GM18909 (cell line): Measurements from ENCODE around the gene CFAP70.
"Not testable (repeated sequence)": the region's sequence is repeated elsewhere in the genome, so short reads cannot be mapped to it uniquely, and the experiment has no call there.

Source experiments
- ATAC-seq: cut with Tn5 transposase; IDR thresholded peaks from one replicate; pipeline ENCODE4 v1.9.1; 2021; ENCODE audit warnings: mild to moderate bottlenecking; ENCODE audit not compliant: unreplicated experiment, poor library complexity

Gene CFAP70

DNA sequence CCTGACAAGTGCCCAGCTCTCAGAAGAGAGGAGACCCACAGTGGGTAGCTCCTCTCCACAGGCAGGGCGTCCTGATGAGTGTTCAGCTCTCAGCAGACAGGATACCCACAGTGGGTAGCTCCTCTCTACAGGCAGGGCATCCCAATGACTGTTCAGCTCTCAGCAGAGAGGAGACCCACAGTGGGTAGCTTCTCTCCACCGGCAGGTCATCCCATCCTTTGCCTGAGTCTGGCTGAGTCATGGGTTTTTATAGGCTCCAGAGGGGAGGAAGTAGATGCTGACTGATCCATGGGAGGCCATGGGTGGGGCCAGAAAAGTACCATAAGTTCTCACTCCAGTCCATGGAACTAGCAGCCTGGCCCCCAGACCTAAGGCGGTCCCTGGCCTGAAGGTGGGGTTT, 18.5 kb downstream of the CFAP70 start:
- no peak for ATAC-seq

DNA sequence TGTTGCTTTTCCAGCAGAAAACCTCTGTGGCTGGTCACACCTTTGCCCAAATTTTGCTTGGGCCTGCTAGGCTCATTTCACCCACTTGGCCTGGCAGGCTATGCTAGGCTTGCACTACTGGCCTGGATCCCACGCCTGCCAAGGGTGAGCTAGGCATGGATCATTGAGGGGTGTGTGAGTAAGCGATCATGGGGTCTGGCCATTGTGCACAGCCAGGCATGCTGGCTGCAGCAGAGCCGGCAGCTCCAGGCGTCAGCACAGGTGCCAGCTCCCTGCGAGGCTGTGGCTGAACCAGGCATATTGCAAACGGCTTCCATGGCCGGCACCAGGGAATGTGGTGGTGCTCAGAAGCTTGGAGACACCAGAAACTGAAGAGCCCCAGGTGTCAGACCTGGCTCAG, 19.2 kb downstream of the CFAP70 start:
- no peak for ATAC-seq

DNA sequence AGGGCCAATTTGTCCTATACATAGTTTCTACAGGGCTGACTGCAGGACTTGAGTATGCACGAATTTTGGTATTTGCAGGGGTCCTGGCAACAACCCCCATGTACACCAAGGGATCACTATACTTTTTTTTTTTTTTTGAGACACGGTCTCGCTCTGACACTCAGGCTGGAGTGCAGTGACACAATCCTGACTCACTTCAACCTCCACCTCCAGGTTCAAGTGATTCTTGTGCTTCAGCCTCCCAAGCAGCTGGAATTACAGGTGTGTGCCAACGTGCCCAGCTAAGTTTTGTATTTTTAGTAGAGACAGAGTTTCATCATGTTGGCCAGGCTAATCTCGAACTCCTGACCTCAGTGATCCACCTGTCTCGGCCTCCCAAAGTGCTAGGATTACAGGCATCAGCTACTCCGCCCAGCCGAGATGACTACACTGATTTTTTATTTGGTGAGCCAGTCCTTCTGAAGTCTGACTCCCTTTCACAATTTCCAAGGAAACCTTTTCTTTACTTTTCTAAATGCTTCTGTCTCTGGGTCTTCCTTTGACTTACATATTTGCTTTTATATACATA, 19.8 kb downstream of the CFAP70 start:
- no peak for ATAC-seq

DNA sequence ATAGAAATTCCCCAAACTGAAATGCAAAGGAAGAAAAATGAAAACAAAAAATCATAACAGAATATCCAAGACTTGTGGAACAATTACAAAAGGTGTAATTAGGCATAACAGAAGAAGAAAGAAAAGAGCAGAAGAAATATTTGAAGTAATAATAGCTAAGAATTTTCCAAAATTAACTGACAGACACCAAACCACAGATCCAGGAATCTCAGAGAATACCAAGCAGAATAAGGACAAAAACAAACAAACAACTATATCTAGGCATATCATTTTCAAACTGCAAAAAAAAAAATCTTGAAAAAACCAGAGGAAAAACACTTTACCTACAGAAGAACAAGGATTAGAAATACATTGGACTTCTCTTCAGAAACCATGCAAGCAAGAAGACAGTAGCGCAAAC, 25.5 kb downstream of the CFAP70 start:
- no peak for ATAC-seq

DNA sequence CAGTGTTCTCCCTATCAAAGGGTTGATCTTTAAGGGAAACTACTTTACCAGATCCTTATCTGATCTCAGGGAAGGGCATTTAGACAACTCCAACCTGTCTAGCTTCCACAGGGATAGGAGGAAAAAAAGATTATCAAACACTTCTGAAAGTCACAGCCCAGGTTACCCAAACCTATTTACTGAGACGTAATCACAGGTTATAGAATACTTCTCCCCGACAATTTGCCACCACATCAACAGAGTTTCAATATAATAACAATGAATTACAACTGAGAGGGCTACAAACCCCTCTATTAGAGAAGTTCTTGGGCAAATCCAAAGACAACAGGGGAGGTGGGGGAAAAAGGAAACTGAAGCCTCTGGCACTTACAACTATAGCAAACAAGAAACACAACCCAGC, 26.3 kb downstream of the CFAP70 start:
- no peak for ATAC-seq

DNA sequence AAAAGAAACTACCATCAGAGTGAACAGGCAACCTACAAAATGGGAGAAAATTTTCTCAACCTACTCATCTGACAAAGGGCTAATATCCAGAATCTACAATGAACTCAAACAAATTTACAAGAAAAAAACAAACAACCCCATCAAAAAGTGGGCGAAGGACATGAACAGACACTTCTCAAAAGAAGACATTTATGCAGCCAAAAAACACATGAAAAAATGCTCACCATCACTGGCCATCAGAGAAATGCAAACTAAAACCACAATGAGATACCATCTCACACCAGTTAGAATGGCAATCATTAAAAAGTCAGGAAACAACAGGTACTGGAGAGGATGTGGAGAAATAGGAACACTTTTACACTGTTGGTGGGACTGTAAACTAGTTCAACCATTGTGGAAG, 30.1 kb downstream of the CFAP70 start:
- ATAC-seq, result not testable (repeated sequence)

DNA sequence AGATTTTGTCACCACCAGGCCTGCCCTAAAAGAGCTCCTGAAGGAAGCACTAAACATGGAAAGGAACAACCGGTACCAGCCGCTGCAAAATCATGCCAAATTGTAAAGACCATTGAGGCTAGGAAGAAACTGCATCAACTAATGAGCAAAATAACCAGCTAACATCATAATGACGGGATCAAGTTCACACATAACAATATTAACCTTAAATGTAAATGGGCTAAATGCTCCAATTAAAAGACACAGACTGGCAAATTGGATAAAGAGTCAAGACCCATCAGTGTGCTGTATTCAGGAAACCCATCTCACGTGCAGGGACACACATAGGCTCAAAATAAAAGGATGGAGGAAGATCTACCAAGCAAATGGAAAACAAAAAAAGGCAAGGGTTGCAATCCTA, 33.4 kb downstream of the CFAP70 start:
- ATAC-seq, result not testable (repeated sequence)

DNA sequence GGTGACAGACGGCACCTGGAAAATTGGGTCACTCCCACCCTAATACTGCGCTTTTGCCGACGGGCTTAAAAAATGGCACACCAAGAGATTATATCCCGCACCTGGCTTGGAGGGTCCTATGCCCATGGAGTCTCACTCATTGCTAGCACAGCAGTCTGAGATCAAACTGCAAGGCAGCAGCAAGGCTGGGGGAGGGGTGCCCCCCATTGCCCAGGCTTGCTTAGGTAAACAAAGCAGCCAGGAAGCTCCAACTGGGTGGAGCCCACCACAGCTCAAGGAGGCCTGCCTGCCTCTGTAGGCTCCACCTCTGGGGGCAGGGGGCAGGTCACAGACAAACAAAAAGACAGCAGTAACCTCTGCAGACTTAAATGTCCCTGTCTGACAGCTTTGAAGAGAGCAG, 35.1 kb downstream of the CFAP70 start:
- not testable (repeated sequence) for ATAC-seq

DNA sequence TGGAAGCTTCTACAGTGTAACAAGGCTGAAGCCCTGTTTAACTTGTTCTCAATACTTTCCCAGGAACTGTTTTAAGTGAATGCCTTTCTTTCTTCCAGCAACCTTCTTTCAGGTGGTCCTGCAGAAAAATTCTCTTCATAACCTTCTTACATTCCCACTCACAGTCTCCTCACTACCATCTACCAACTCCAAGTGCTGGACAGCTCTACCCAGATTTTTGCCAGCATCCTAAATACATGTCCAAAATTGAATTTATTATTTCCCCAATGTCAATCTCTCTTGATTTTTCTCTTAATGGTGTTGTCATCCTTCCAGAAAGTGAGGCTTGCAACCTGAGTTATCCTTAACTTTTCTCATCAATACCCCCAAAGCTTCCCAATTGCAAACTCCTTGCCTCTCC, 48.2 kb downstream of the CFAP70 start:
- no peak for ATAC-seq

DNA sequence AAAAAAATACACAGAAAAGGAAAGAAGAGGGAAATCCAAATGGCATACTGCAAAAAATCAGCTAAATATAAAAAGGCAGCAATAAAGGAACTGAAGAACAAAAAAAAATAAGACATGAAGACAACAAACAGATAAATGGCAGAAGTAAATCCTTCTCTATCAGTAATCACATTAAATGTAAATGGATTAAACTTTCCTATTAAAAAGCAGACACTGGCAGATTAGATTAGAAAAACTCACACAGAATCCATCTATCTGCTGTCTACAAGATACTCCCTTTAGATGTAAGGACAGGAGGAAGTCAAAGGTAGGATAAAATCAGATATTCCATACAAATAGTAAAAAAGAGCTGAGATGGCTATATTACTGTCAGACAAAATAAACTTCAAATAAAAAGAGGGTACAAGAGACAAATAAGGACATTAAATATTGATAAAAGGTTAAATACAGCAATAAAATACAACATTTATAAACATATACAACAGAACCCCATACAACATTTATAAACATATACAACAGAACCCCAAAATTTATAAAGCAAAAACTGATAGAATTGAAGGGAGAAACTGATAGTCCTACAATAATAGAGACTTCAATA, 51.4 kb downstream of the CFAP70 start:
- no peak for ATAC-seq

DNA sequence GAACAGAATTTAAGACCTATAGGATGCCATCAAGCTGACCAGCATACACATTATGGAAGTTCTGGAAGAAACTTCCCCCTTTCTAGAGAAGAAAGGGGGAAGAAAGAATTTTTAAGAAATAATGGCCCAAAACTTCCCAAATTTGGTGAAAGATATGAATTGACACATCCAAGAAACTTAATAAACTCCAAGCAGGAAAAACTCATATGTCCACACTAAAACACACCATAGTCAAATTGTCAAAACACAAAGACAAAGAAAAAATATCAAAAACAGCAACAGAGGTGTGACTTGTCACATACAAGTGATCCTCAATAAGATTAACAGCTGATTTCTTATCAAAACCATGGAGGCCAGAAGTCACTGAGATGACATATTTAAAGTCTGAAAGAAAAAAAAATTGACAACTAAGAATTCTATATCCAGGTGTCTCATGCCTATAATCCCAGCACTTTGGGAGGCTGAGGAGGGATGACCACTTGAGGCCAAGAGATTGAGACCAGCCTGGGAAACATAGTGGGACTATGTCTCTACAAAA, 52.4 kb downstream of the CFAP70 start:
- no peak for ATAC-seq

DNA sequence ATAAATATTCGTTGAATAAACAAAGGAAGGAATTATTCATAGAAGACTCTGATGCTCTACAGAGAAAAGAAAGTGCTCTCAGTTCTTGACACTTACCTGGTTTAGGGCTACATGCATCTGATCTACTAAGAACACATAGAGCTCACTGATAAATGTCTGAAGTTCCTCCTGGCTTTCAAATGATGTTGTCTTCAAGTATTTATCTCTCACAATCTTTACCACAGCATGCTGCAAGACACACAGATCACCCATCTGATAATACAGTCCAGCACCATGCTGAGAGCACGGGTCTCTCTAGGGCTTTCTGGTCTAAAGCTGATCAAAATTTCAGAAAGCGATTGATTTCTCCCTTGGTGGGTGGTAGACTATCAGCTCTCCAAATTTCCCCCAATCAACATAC, 61.7 kb downstream of the CFAP70 start:
- no peak for ATAC-seq

DNA sequence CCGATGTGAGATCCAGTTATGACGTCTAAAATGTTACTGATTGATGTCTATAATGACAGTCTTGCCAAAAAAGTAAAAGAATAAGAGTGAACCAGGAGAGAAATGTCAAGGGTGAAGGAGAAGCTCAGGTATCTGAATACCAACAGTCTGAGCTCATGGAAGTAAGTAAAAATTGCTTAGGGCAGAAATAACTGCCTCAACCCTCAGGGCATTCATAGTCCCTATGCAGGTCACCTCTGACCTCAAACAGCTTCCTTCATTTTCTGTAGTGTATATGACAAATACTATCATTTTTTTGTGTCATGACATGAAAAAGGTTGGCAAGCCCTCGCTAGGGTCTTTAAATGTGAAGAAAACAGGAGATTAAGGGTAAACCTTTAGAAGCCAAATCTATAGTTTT, 65.2 kb downstream of the CFAP70 start:
- no peak for ATAC-seq

DNA sequence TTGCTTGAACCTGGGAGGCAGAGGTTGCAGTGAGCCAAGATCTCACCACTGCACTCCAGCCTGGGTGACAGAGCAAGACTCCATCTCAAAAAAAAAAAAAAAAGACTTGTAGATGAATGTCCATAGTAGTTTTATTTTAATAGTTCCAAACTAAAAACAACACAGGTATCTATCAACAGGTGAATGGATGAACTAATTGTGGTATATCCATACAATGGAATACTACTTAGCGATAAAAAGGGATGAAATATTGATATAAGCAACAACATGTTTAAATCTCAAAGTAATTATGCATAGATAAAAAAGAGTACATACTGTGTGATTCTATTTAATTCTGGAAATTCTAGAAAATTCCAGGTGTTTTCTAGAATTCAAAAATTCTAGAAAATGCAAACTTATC, 68.7 kb downstream of the CFAP70 start:
- ATAC-seq, result no peak

DNA sequence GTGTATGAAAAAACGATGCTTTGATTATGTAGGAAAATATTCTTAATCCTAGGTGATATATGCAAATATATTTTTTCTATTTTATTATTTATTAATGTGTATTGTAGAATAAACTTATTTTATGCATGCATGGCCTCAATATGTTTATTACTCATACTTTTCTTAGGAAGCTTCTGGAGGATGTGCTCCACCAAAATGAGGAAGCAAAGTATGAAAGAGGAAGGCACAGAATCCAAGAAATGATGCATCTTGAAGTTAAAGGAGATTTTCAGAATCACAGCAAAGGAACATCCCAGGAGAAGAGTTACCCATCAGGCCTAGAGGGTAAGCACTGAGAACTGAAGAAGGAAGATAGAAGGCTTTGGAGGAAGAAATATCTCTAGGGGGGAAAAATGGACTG, 71.2 kb downstream of the CFAP70 start:
- no peak for ATAC-seq

DNA sequence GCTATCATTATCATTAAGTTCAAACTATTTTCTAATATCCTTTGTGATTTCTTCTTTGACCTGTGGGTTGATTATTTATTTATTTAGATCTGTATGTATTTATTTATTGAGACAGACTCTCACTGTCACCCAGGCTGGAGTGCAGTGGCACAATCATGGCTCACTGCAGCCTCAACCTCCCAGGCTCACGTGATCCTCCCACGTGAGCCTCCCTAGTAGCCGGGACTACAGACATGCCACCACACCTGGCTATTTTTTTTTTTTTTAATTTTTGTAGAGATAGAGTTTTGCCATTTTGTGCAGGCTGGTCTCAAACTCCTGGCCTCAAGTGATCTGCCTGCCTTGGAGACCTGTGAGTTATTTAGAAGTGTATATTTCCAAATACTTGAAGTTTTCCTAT, 77.6 kb downstream of the CFAP70 start:
- no peak for ATAC-seq

DNA sequence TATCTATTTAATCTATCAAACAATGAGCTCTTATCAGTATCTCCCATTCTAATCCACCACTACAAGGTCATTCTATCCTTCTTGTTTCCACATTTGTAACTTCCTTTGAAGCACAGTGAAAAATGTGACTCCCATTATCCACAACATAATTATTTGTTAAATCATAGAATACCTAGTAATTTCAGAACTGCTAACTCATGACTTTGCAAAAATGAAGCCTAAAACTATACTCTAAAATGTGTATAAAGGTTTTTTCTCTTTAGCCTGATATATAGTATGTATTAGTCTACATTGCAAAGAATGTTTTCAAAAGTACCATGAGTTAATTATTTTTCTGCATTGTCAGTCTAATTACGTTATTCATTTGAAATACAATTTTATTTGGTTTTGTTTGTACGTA, 94.2 kb downstream of the CFAP70 start:
- ATAC-seq, result no peak

DNA sequence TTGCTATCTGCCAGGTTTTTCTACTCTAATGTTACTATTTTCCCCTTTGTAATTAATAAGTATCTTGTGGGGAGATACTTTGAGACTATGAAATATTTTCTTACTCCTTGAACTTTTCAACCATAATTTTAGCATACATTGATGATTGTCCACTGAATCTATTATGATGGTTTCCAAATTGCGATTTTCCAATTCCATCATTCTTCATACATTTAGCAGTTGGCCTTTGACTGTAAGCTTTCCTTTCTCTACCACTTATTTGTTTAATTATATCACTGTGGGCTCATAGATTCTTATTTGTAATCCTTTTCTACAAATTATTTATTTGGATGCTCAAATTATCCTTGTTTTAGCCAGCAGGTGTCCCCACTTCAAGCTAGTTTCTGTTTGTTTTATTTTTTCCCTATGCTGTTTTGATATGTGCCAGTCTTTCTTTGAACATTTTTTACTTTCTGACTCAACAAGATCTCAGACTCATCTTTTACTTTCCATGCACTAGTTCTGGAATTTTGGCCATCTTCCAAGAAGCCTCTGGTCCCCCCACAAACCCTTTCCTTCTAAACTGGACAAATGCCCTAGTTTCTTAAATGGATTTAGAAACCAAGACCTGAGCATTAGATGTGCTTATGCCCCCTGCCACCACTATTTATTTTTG, 94.8 kb downstream of the CFAP70 start:
- no peak for ATAC-seq

DNA sequence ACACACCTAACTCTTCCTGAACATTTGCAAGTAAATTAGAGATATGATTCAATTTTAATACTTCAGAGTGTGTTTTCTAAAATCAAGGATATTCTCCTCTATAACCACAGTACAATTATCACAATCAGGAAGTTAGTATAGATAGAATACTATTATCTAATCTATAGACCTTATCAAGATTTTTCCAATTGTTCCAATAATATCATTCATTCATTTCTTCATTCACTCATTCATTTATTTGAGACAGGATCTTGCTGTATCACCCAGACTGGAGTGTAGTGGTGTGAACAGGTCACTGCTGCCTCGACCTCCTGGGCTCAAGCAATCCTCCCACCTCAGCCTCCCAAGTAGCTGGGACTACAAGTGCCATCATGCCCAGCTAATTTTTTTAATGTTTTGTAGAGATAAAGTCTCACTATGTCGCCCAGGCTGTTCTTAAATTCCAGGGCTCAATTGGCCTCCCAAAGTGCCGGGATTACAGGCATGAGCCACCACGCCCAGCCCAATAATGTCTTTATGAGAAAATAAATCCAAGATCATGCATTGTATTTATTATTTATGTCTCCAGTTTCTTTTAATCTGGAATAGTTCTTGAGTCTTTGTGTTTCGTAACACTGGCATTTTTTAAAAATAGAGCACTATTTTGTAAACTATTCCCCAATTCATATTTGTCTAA, 95.6 kb downstream of the CFAP70 start:
- ATAC-seq, result no peak

DNA sequence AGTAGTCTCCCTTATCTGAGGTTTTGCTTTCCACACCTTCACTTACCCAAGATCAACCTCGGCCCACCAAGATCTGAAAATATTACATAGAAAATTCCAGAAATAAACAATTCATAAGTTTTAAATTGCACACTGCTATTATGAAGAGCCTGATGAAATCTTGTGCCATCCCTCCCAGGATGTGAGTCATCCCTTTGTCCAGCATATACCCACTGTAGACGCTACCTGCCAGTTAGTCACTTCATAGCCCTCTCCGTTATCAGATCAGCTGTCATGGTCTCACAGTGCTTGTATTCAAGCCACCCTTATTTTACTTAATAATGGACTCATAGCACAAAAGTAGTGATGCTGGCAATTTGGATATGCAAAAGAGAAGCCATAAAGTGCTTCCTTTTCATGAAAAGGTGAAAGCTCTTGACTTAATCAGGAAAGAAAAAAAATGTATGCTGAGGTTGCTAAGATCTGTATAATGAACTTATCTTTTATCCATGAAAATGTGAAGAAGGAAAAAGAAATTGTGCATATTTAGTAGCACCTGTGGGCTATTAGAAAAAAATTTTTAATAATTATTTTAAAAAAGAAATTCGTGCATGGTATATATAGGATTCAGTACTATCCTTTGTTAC, 96.4 kb downstream of the CFAP70 start:
- ATAC-seq, result no peak
